ENCODE measurements around the gene CRIP2. TPM values are rescaled to one million over a fixed set of nuclear protein-coding genes. Genes with fewer than 3 reads are reported as not detected.

Gene CRIP2
- total and polyA plus RNA-seq, 7 experiments from 2014 or later: 0.65 to 180 (median 21.1) TPM

- H3K27ac ChIP-seq (ENCODE audit: low read depth, low read length): no peak overlapping the region
- H3K27me3 ChIP-seq (ENCODE audit: control insufficient read depth in 2 of 2, insufficient read depth in 2 of 2, low read length in 2 of 2): no peaks in the 10 kb centered on the region
- POLR2A ChIA-PET: no interaction called here
- H3K4me1 ChIP-seq (ENCODE audit: control insufficient read depth in 2 of 2, insufficient read depth in 2 of 2, low read length in 2 of 2): no peaks in the 10 kb centered on the region
- Mint-ChIP-seq H3K27me3 (no peaks in the 10 kb centered on the region), H3K27ac (no peak overlapping the region), H3K4me1 (no peaks in the 10 kb centered on the region), H3K36me3 (peaks cover 0 to 11% (median 0%) of the 10 kb centered on the region in 5 donors), H3K4me3 (no peak overlapping the region), H3K9me3 (no peaks in the 10 kb centered on the region)
- intact Hi-C loops (cut with micrococcal nuclease): no loop called here
- ATAC-seq (no peak), DNase-seq (no peak)
- H3K36me3 ChIP-seq (ENCODE audit: control insufficient read depth in 2 of 3, insufficient read depth in 3 of 3, low read length in 3 of 3): peaks cover 0 to 79% (median 4%) of the 10 kb centered on the region in 3 experiments
- H3K4me3 ChIP-seq (ENCODE audit: low read length): no peak overlapping the region
- no peaks in the 10 kb centered on the region for H3K9me3 ChIP-seq (ENCODE audit: control insufficient read depth in 2 of 3, low read length in 3 of 3)
- CTCF ChIA-PET: no interaction called here
Observed at GRCh38 chr14:105464501-105464900, 10.1 kb upstream of the CRIP2 start.

GRCh38 chr14:105465209-105466031 is 9.2 kb upstream of the CRIP2 start:
- H3K4me3 Mint-ChIP-seq: no peak overlapping the region
- Histone ChIP-seq H3K27ac (ENCODE audit: low read depth, low read length) (no peak overlapping the region), H3K4me3 (ENCODE audit: low read length) (no peak overlapping the region), H3K9me3 (ENCODE audit: control insufficient read depth in 2 of 3, low read length in 3 of 3) (no peaks in the 10 kb centered on the region), H3K36me3 (ENCODE audit: control insufficient read depth in 2 of 3, insufficient read depth in 3 of 3, low read length in 3 of 3) (peaks cover 0 to 81% (median 4%) of the 10 kb centered on the region in 3 experiments), H3K4me1 (ENCODE audit: control insufficient read depth in 2 of 2, insufficient read depth in 2 of 2, low read length in 2 of 2) (no peaks in the 10 kb centered on the region), H3K27me3 (ENCODE audit: control insufficient read depth in 2 of 2, insufficient read depth in 2 of 2, low read length in 2 of 2) (no peaks in the 10 kb centered on the region)
- no peaks in the 10 kb centered on the region for H3K9me3 Mint-ChIP-seq
- no peak overlapping the region for H3K27ac Mint-ChIP-seq
- CTCF ChIA-PET: no interaction called here
- intact Hi-C loops (cut with micrococcal nuclease): no loop called here
- DNase-seq: no peak
- H3K4me1 Mint-ChIP-seq: no peaks in the 10 kb centered on the region
- no peaks in the 10 kb centered on the region for H3K27me3 Mint-ChIP-seq
- H3K36me3 Mint-ChIP-seq: peaks cover 0 to 11% (median 0%) of the 10 kb centered on the region in 5 donors
- ATAC-seq: no peak
- POLR2A ChIA-PET: no interaction called here

GRCh38 chr14:105466531-105467248 is 7.9 kb upstream of the CRIP2 start:
- Histone ChIP-seq H3K27me3 (ENCODE audit: control insufficient read depth in 2 of 2, insufficient read depth in 2 of 2, low read length in 2 of 2) (no peaks in the 10 kb centered on the region), H3K4me3 (ENCODE audit: low read length) (no peak overlapping the region), H3K27ac (ENCODE audit: low read depth, low read length) (no peak overlapping the region), H3K36me3 (ENCODE audit: control insufficient read depth in 2 of 3, insufficient read depth in 3 of 3, low read length in 3 of 3) (peaks cover 0 to 68% (median 4%) of the 10 kb centered on the region in 3 experiments), H3K9me3 (ENCODE audit: control insufficient read depth in 2 of 3, low read length in 3 of 3) (no peaks in the 10 kb centered on the region), H3K4me1 (ENCODE audit: control insufficient read depth in 2 of 2, insufficient read depth in 2 of 2, low read length in 2 of 2) (no peaks in the 10 kb centered on the region)
- intact Hi-C loops (cut with micrococcal nuclease): no loop called here
- H3K36me3 Mint-ChIP-seq: peaks cover 0 to 6% (median 0%) of the 10 kb centered on the region in 5 donors
- H3K4me1 Mint-ChIP-seq: no peaks in the 10 kb centered on the region
- CTCF ChIA-PET: no interaction called here
- no peak overlapping the region for H3K4me3 Mint-ChIP-seq
- H3K9me3 Mint-ChIP-seq: no peaks in the 10 kb centered on the region
- POLR2A ChIA-PET: interaction anchor here (0.9 to 1.1 kb wide), 2 partner anchors 9 to 11 kb away, joined by 3 read pairs; no protein-coding TSS in a partner anchor
- no peak overlapping the region for H3K27ac Mint-ChIP-seq
- ATAC-seq (no peak), DNase-seq (no peak)
- no peaks in the 10 kb centered on the region for H3K27me3 Mint-ChIP-seq

- Histone ChIP-seq H3K27ac (ENCODE audit: low read depth, low read length) (no peak overlapping the region), H3K36me3 (ENCODE audit: control insufficient read depth in 2 of 3, insufficient read depth in 3 of 3, low read length in 3 of 3) (peaks cover 0 to 66% (median 4%) of the 10 kb centered on the region in 3 experiments), H3K4me1 (ENCODE audit: control insufficient read depth in 2 of 2, insufficient read depth in 2 of 2, low read length in 2 of 2) (no peaks in the 10 kb centered on the region), H3K4me3 (ENCODE audit: low read length) (no peak overlapping the region), H3K9me3 (ENCODE audit: control insufficient read depth in 2 of 3, low read length in 3 of 3) (no peaks in the 10 kb centered on the region), H3K27me3 (ENCODE audit: control insufficient read depth in 2 of 2, insufficient read depth in 2 of 2, low read length in 2 of 2) (no peaks in the 10 kb centered on the region)
- DNase-seq: no peak
- intact Hi-C loops (cut with micrococcal nuclease): no loop called here
- Mint-ChIP-seq H3K9me3 (no peaks in the 10 kb centered on the region), H3K27me3 (no peaks in the 10 kb centered on the region), H3K27ac (no peak overlapping the region), H3K36me3 (peaks cover 0 to 5% (median 0%) of the 10 kb centered on the region in 5 donors), H3K4me3 (no peak overlapping the region), H3K4me1 (no peaks in the 10 kb centered on the region)
- ChIA-PET POLR2A (interaction anchor here (0.9 to 1.1 kb wide), 3 partner anchors 8 to 13 kb away, joined by 3 read pairs; no protein-coding TSS in a partner anchor), CTCF (no interaction called here)
- ATAC-seq: no peak
Observed at GRCh38 chr14:105467249-105467941, 7.2 kb upstream of the CRIP2 start.

- Histone ChIP-seq H3K36me3 (ENCODE audit: control insufficient read depth in 2 of 3, insufficient read depth in 3 of 3, low read length in 3 of 3) (peaks cover 0 to 62% (median 4%) of the 10 kb centered on the region in 3 experiments), H3K27ac (ENCODE audit: low read depth, low read length) (no peak overlapping the region), H3K27me3 (ENCODE audit: control insufficient read depth in 2 of 2, insufficient read depth in 2 of 2, low read length in 2 of 2) (no peaks in the 10 kb centered on the region), H3K9me3 (ENCODE audit: control insufficient read depth in 2 of 3, low read length in 3 of 3) (no peaks in the 10 kb centered on the region), H3K4me1 (ENCODE audit: control insufficient read depth in 2 of 2, insufficient read depth in 2 of 2, low read length in 2 of 2) (no peaks in the 10 kb centered on the region), H3K4me3 (ENCODE audit: low read length) (no peak overlapping the region)
- CTCF ChIA-PET: no interaction called here
- H3K27ac Mint-ChIP-seq: peak overlapping the region in 1 of 9 donors; percentile 43
- no peaks in the 10 kb centered on the region for H3K27me3 Mint-ChIP-seq
- H3K36me3 Mint-ChIP-seq: peaks cover 0 to 4% (median 0%) of the 10 kb centered on the region in 5 donors
- no peaks in the 10 kb centered on the region for H3K4me1 Mint-ChIP-seq
- H3K9me3 Mint-ChIP-seq: no peaks in the 10 kb centered on the region
- no peak for ATAC-seq
- intact Hi-C loops (cut with micrococcal nuclease): no loop called here
- DNase-seq: no peak
- POLR2A ChIA-PET: interaction anchor here (0.9 to 1.1 kb wide), 3 partner anchors 8 to 13 kb away, joined by 3 read pairs; no protein-coding TSS in a partner anchor
- H3K4me3 Mint-ChIP-seq: no peak overlapping the region
Observed at GRCh38 chr14:105467942-105468471, 6.6 kb upstream of the CRIP2 start.

GRCh38 chr14:105468621-105469241 is 5.9 kb upstream of the CRIP2 start:
- H3K36me3 Mint-ChIP-seq: no peaks in the 10 kb centered on the region
- intact Hi-C loops (cut with micrococcal nuclease): no loop called here
- ATAC-seq (no peak), DNase-seq (no peak)
- Histone ChIP-seq H3K27ac (ENCODE audit: low read depth, low read length) (no peak overlapping the region), H3K9me3 (ENCODE audit: control insufficient read depth in 2 of 3, low read length in 3 of 3) (no peaks in the 10 kb centered on the region), H3K36me3 (ENCODE audit: control insufficient read depth in 2 of 3, insufficient read depth in 3 of 3, low read length in 3 of 3) (peaks cover 0 to 55% (median under 1%) of the 10 kb centered on the region in 3 experiments), H3K27me3 (ENCODE audit: control insufficient read depth in 2 of 2, insufficient read depth in 2 of 2, low read length in 2 of 2) (no peaks in the 10 kb centered on the region), H3K4me3 (ENCODE audit: low read length) (no peak overlapping the region), H3K4me1 (ENCODE audit: control insufficient read depth in 2 of 2, insufficient read depth in 2 of 2, low read length in 2 of 2) (peaks cover 0 to 5% of the 10 kb centered on the region in 2 donors)
- no peaks in the 10 kb centered on the region for H3K4me1 Mint-ChIP-seq
- H3K27me3 Mint-ChIP-seq: no peaks in the 10 kb centered on the region
- ChIA-PET CTCF (no interaction called here), POLR2A (interaction anchor here (0.6 kb wide), 1 partner anchor 124 kb away, joined by 3 read pairs; no protein-coding TSS in a partner anchor)
- no peak overlapping the region for H3K4me3 Mint-ChIP-seq
- no peaks in the 10 kb centered on the region for H3K9me3 Mint-ChIP-seq
- no peak overlapping the region for H3K27ac Mint-ChIP-seq

Measured in naive thymus-derived CD4-positive, alpha-beta T cell (primary cell).